SKM-1 treated with dmso at 0.1 percent for 144 hours (cell line): ENCODE data around the gene OSBPL8.

Source experiments
- DNase-seq: peaks from one replicate; lab custom pipeline; 2025; ENCODE audit not compliant: unreplicated experiment; lab: John Stamatoyannopoulos, UW

The OSBPL8 gene

GRCh38 chr12:76559400-76560085 is at the start of gene OSBPL8:
TSS of gene OSBPL8 (minus strand) at chr12:76559771. CDS start at chr12:76487551, 72,220 bp downstream.
- peak; percentile 62 for DNase-seq

- DNase-seq, result no peak
Observed at GRCh38 chr12:76608070-76608469, 48.5 kb upstream of the OSBPL8 start.

- no peak for DNase-seq
Observed at GRCh38 chr12:76595056-76595455, 35.5 kb upstream of the OSBPL8 start.

- no peak for DNase-seq
Observed at GRCh38 chr12:76591476-76591875, 31.9 kb upstream of the OSBPL8 start.

GRCh38 chr12:76590131-76590530 is 30.6 kb upstream of the OSBPL8 start:
- DNase-seq, result no peak

GRCh38 chr12:76588881-76589565 is 29.5 kb upstream of the OSBPL8 start:
- DNase-seq, result peak; percentile 86

GRCh38 chr12:76587428-76588178 is 28.0 kb upstream of the OSBPL8 start:
- no peak for DNase-seq

GRCh38 chr12:76586764-76587395 is 27.3 kb upstream of the OSBPL8 start:
- DNase-seq, result peak; percentile 32

GRCh38 chr12:76583301-76583700 is 23.7 kb upstream of the OSBPL8 start:
- no peak for DNase-seq

- DNase-seq, result no peak
Observed at GRCh38 chr12:76573840-76574373, 14.3 kb upstream of the OSBPL8 start.

GRCh38 chr12:76571256-76571655 is 11.7 kb upstream of the OSBPL8 start:
- DNase-seq, result no peak

- no peak for DNase-seq
Observed at GRCh38 chr12:76569685-76570604, 10.4 kb upstream of the OSBPL8 start.

GRCh38 chr12:76568888-76569551 is 9.4 kb upstream of the OSBPL8 start:
- DNase-seq, result no peak

- no peak for DNase-seq
Observed at GRCh38 chr12:76568130-76568529, 8.6 kb upstream of the OSBPL8 start.

- DNase-seq, result no peak
Observed at GRCh38 chr12:76563061-76563460, 3.5 kb upstream of the OSBPL8 start.

- no peak for DNase-seq
Observed at GRCh38 chr12:76562130-76562529, 2.6 kb upstream of the OSBPL8 start.

- DNase-seq, result no peak
Observed at GRCh38 chr12:76560086-76560491, 518 bp upstream of the OSBPL8 start.

GRCh38 chr12:76558684-76559399 is 729 bp downstream of the OSBPL8 start:
- DNase-seq, result peak; percentile 39

GRCh38 chr12:76556368-76556767 is 3.2 kb downstream of the OSBPL8 start:
- no peak for DNase-seq
